ENCODE results near the gene GLYATL1B.
"Not testable (repeated sequence)": the region's sequence is repeated elsewhere in the genome, so short reads cannot be mapped to it uniquely, and the experiment has no call there.

Gene GLYATL1B

GRCh38 chr11:59078435-59078834 lies 7.7 kb upstream of the GLYATL1B start:
- H3K9me3 Mint-ChIP-seq: peaks cover 2% of the 10 kb centered on the region
- H3K4me1 Mint-ChIP-seq (ENCODE audit: low read depth): no peaks in the 10 kb centered on the region
- H3K36me3 Mint-ChIP-seq (ENCODE audit: low read depth): no peaks in the 10 kb centered on the region
- H3K27ac Mint-ChIP-seq: no peak overlapping the region
- DNase-seq: no peak
- H3K4me3 Mint-ChIP-seq: no peak overlapping the region
- H3K27me3 Mint-ChIP-seq: peaks cover 28% of the 10 kb centered on the region

- Mint-ChIP-seq H3K9me3 (peaks cover 2% of the 10 kb centered on the region), H3K27me3 (peaks cover 26% of the 10 kb centered on the region), H3K27ac (no peak overlapping the region), H3K4me1 (ENCODE audit: low read depth) (no peaks in the 10 kb centered on the region), H3K36me3 (ENCODE audit: low read depth) (no peaks in the 10 kb centered on the region), H3K4me3 (no peak overlapping the region)
- DNase-seq: no peak
These were observed 7.0 kb upstream of the GLYATL1B start for GRCh38 chr11:59079086-59079485.

- H3K9me3 Mint-ChIP-seq; H3K27ac Mint-ChIP-seq; DNase-seq; H3K4me3 Mint-ChIP-seq; H3K4me1 Mint-ChIP-seq (ENCODE audit: low read depth); H3K36me3 Mint-ChIP-seq (ENCODE audit: low read depth): not testable (repeated sequence)
- H3K27me3 Mint-ChIP-seq: peaks cover 14% of the 10 kb centered on the region
These were observed 5.7 kb upstream of the GLYATL1B start for GRCh38 chr11:59080421-59080820.

- not testable (repeated sequence) for DNase-seq; H3K27ac Mint-ChIP-seq; H3K4me3 Mint-ChIP-seq; H3K4me1 Mint-ChIP-seq (ENCODE audit: low read depth); H3K9me3 Mint-ChIP-seq; H3K36me3 Mint-ChIP-seq (ENCODE audit: low read depth)
- H3K27me3 Mint-ChIP-seq: peaks cover 14% of the 10 kb centered on the region
These were observed 4.6 kb upstream of the GLYATL1B start for GRCh38 chr11:59081430-59082020.

GRCh38 chr11:59088162-59088561 lies 2.1 kb downstream of the GLYATL1B start:
- Mint-ChIP-seq H3K27ac (no peak overlapping the region), H3K9me3 (no peaks in the 10 kb centered on the region), H3K36me3 (ENCODE audit: low read depth) (no peaks in the 10 kb centered on the region), H3K27me3 (peaks cover 16% of the 10 kb centered on the region), H3K4me1 (ENCODE audit: low read depth) (no peaks in the 10 kb centered on the region), H3K4me3 (no peak overlapping the region)
- DNase-seq: no peak

- DNase-seq; H3K9me3 Mint-ChIP-seq; H3K36me3 Mint-ChIP-seq (ENCODE audit: low read depth); H3K4me3 Mint-ChIP-seq; H3K27ac Mint-ChIP-seq; H3K4me1 Mint-ChIP-seq (ENCODE audit: low read depth): not testable (repeated sequence)
- H3K27me3 Mint-ChIP-seq: peaks cover 19% of the 10 kb centered on the region
These were observed 7.5 kb downstream of the GLYATL1B start for GRCh38 chr11:59093576-59093975.

GRCh38 chr11:59095225-59095624 lies 9.1 kb downstream of the GLYATL1B start:
- not testable (repeated sequence) for H3K27ac Mint-ChIP-seq, H3K4me3 Mint-ChIP-seq
- H3K27me3 Mint-ChIP-seq: peaks cover 26% of the 10 kb centered on the region

GRCh38 chr11:59095972-59096575 lies 10.0 kb downstream of the GLYATL1B start:
- not testable (repeated sequence) for H3K9me3 Mint-ChIP-seq; H3K4me3 Mint-ChIP-seq; H3K27ac Mint-ChIP-seq; H3K36me3 Mint-ChIP-seq (ENCODE audit: low read depth); DNase-seq; H3K4me1 Mint-ChIP-seq (ENCODE audit: low read depth)
- peaks cover 34% of the 10 kb centered on the region for H3K27me3 Mint-ChIP-seq

More at GRCh38 chr11:59095225-59095624, 9.1 kb downstream of the GLYATL1B start:
- DNase-seq; H3K36me3 Mint-ChIP-seq (ENCODE audit: low read depth); H3K9me3 Mint-ChIP-seq; H3K4me1 Mint-ChIP-seq (ENCODE audit: low read depth): not testable (repeated sequence)

- Mint-ChIP-seq H3K36me3 (ENCODE audit: low read depth) (no peaks in the 10 kb centered on the region), H3K4me3 (no peak overlapping the region), H3K27me3 (peaks cover 40% of the 10 kb centered on the region), H3K4me1 (ENCODE audit: low read depth) (peaks cover 9% of the 10 kb centered on the region), H3K27ac (no peak overlapping the region), H3K9me3 (no peaks in the 10 kb centered on the region)
- peak; percentile 69 for DNase-seq
These were observed 11.1 kb downstream of the GLYATL1B start for GRCh38 chr11:59097113-59097708.

- H3K9me3 Mint-ChIP-seq; H3K36me3 Mint-ChIP-seq (ENCODE audit: low read depth); DNase-seq; H3K27ac Mint-ChIP-seq; H3K4me3 Mint-ChIP-seq: not testable (repeated sequence)
- Mint-ChIP-seq H3K27me3 (peaks cover 45% of the 10 kb centered on the region), H3K4me1 (ENCODE audit: low read depth) (peaks cover 12% of the 10 kb centered on the region)
These were observed 11.8 kb downstream of the GLYATL1B start for GRCh38 chr11:59097938-59098337.

GRCh38 chr11:59102259-59102765 lies 16.2 kb downstream of the GLYATL1B start:
- H3K4me3 Mint-ChIP-seq: peak overlapping the region; percentile 69
- H3K9me3 Mint-ChIP-seq: no peaks in the 10 kb centered on the region
- peaks cover 4% of the 10 kb centered on the region for H3K36me3 Mint-ChIP-seq (ENCODE audit: low read depth)
- peaks cover 76% of the 10 kb centered on the region for H3K27me3 Mint-ChIP-seq
- no peak overlapping the region for H3K27ac Mint-ChIP-seq
- peak; percentile 74 for DNase-seq
- peaks cover 31% of the 10 kb centered on the region for H3K4me1 Mint-ChIP-seq (ENCODE audit: low read depth)

GRCh38 chr11:59106363-59107336 lies 20.5 kb downstream of the GLYATL1B start, which contains the start of gene FAM111B:
TSS of gene FAM111B (plus strand) at chr11:59107237. CDS start at chr11:59109626, 2,389 bp downstream.
- Mint-ChIP-seq H3K36me3 (ENCODE audit: low read depth) (peaks cover 39% of the 10 kb centered on the region), H3K27ac (peak within 1 kb of the TSS; percentile 66), H3K9me3 (no peaks in the 10 kb centered on the region), H3K4me3 (peak within 1 kb of the TSS; percentile 82), H3K27me3 (peaks cover 66% of the 10 kb centered on the region), H3K4me1 (ENCODE audit: low read depth) (peaks cover 54% of the 10 kb centered on the region)
- DNase-seq: peak; percentile 76

GRCh38 chr11:59107721-59108120 lies 21.6 kb downstream of the GLYATL1B start:
- H3K9me3 Mint-ChIP-seq, DNase-seq: not testable (repeated sequence)
- Mint-ChIP-seq H3K36me3 (ENCODE audit: low read depth) (peaks cover 49% of the 10 kb centered on the region), H3K4me1 (ENCODE audit: low read depth) (peaks cover 47% of the 10 kb centered on the region), H3K27me3 (peaks cover 56% of the 10 kb centered on the region), H3K27ac (peak overlapping the region; percentile 66), H3K4me3 (peak overlapping the region; percentile 82)

- Mint-ChIP-seq H3K36me3 (ENCODE audit: low read depth) (peaks cover 88% of the 10 kb centered on the region), H3K27ac (no peak overlapping the region), H3K4me1 (ENCODE audit: low read depth) (peaks cover 26% of the 10 kb centered on the region), H3K9me3 (peaks cover 6% of the 10 kb centered on the region), H3K27me3 (peaks cover 15% of the 10 kb centered on the region), H3K4me3 (no peak overlapping the region)
- DNase-seq: no peak
These were observed 26.4 kb downstream of the GLYATL1B start for GRCh38 chr11:59112494-59112893.

Data from activated T-cell treated with anti-CD3 and anti-CD28 coated beads, Interleukin-2, amount 50 U/mL, for 24 hours (primary cell).